KMS-11 (cell line): ENCODE data around the gene DNASE1L1.
A peak's percentile ranks its signal among the peaks of the same experiment; 100 is the strongest.

Experiments used
- H2AFZ ChIP-seq: fragments of 200-600 bp; sonication (generic); 2 replicates; pipeline ENCODE4 v1.6.1; 2016; ENCODE audit warnings: antibody characterized with exemption, mixed run types, low read depth
- H3K27ac ChIP-seq: fragments of 200-600 bp; sonication (generic); 2 replicates; pipeline ENCODE4 v1.6.1; 2016; ENCODE audit warnings: mild to moderate bottlenecking, mixed run types
- H3K27me3 ChIP-seq: fragments of 200-600 bp; sonication (generic); 2 replicates; pipeline ENCODE4 v1.6.1; 2017; ENCODE audit warnings: mild to moderate bottlenecking, low read depth, mixed run types, moderate library complexity; ENCODE audit not compliant: insufficient read depth
- H3K36me3 ChIP-seq: fragments of 200-600 bp; sonication (generic); 2 replicates; pipeline ENCODE4 v1.6.1; 2017; ENCODE audit warnings: mild to moderate bottlenecking, mixed run types; ENCODE audit not compliant: insufficient read depth
- H3K4me1 ChIP-seq: fragments of 200-600 bp; sonication (generic); 2 replicates; pipeline ENCODE4 v1.6.1; 2016; ENCODE audit warnings: mild to moderate bottlenecking, low read depth, mixed run types; ENCODE audit not compliant: poor library complexity, severe bottlenecking
- H3K4me2 ChIP-seq: fragments of 200-600 bp; sonication (generic); 2 replicates; pipeline ENCODE4 v1.7.0; 2016; ENCODE audit warnings: mild to moderate bottlenecking, mixed run types
- H3K4me3 ChIP-seq: fragments of 200-600 bp; sonication (generic); IDR thresholded peaks from 2 replicates; pipeline ENCODE4 v1.6.1; 2017; ENCODE audit warnings: low read depth, low read length, mixed read lengths; ENCODE audit not compliant: insufficient read depth
- H3K79me2 ChIP-seq: fragments of 200-600 bp; sonication (generic); 2 replicates; pipeline ENCODE4 v1.6.1; 2016; ENCODE audit warnings: low read depth, mixed run types; ENCODE audit not compliant: insufficient read depth
- H3K9ac ChIP-seq: fragments of 200-600 bp; sonication (generic); 2 replicates; pipeline ENCODE4 v1.6.1; 2016; ENCODE audit warnings: mild to moderate bottlenecking, mixed run types
- H4K20me1 ChIP-seq: fragments of 200-600 bp; sonication (generic); 2 replicates; pipeline ENCODE4 v1.6.1; 2016; ENCODE audit warnings: mild to moderate bottlenecking, mixed run types; ENCODE audit not compliant: insufficient read depth
- TF ChIP-seq, protein P1 (sequence below): fragments of 200-600 bp; sonication (generic); conservative IDR thresholded peaks from 2 replicates; pipeline ENCODE4 v1.6.1; 2017; ENCODE audit warnings: low read depth, mild to moderate bottlenecking, antibody characterized with exemption, low read length, moderate library complexity, mixed read lengths

The DNASE1L1 gene

GRCh38 chrX:154430916-154431315 is 21.9 kb upstream of the DNASE1L1 start:
- H2AFZ ChIP-seq, result no peak overlapping the region
- TF ChIP-seq, protein P1, sequence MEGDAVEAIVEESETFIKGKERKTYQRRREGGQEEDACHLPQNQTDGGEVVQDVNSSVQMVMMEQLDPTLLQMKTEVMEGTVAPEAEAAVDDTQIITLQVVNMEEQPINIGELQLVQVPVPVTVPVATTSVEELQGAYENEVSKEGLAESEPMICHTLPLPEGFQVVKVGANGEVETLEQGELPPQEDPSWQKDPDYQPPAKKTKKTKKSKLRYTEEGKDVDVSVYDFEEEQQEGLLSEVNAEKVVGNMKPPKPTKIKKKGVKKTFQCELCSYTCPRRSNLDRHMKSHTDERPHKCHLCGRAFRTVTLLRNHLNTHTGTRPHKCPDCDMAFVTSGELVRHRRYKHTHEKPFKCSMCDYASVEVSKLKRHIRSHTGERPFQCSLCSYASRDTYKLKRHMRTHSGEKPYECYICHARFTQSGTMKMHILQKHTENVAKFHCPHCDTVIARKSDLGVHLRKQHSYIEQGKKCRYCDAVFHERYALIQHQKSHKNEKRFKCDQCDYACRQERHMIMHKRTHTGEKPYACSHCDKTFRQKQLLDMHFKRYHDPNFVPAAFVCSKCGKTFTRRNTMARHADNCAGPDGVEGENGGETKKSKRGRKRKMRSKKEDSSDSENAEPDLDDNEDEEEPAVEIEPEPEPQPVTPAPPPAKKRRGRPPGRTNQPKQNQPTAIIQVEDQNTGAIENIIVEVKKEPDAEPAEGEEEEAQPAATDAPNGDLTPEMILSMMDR, result no peak
- H4K20me1 ChIP-seq, result no peaks in the 10 kb centered on the region
- no peak overlapping the region for H3K27ac ChIP-seq
- no peaks in the 10 kb centered on the region for H3K36me3 ChIP-seq
- H3K4me1 ChIP-seq, result peaks cover 10% of the 10 kb centered on the region
- no peak overlapping the region for H3K4me2 ChIP-seq
- peaks cover 9% of the 10 kb centered on the region; the same call in 1 of the 2 replicates for H3K79me2 ChIP-seq
- no peak overlapping the region for H3K4me3 ChIP-seq
- no peaks in the 10 kb centered on the region for H3K27me3 ChIP-seq
- H3K9ac ChIP-seq, result no peak overlapping the region

GRCh38 chrX:154430479-154430878 is 21.4 kb upstream of the DNASE1L1 start:
- no peaks in the 10 kb centered on the region for H3K36me3 ChIP-seq
- H2AFZ ChIP-seq, result no peak overlapping the region
- no peak overlapping the region for H3K4me3 ChIP-seq
- no peak overlapping the region for H3K9ac ChIP-seq
- H3K27ac ChIP-seq, result no peak overlapping the region
- peaks cover 10% of the 10 kb centered on the region for H3K4me1 ChIP-seq
- no peak overlapping the region for H3K4me2 ChIP-seq
- H4K20me1 ChIP-seq, result no peaks in the 10 kb centered on the region
- peaks cover 9% of the 10 kb centered on the region; the same call in 1 of the 2 replicates for H3K79me2 ChIP-seq
- H3K27me3 ChIP-seq, result no peaks in the 10 kb centered on the region
- TF ChIP-seq, protein P1, result no peak

GRCh38 chrX:154429711-154430110 is 20.7 kb upstream of the DNASE1L1 start:
- H3K36me3 ChIP-seq, result no peaks in the 10 kb centered on the region
- no peak overlapping the region for H2AFZ ChIP-seq
- no peak overlapping the region for H3K4me3 ChIP-seq
- H3K79me2 ChIP-seq, result peaks cover 9% of the 10 kb centered on the region; the same call in 1 of the 2 replicates
- peak overlapping the region; percentile 66 for H3K4me2 ChIP-seq
- H3K27me3 ChIP-seq, result no peaks in the 10 kb centered on the region
- no peaks in the 10 kb centered on the region for H4K20me1 ChIP-seq
- no peak overlapping the region for H3K9ac ChIP-seq
- H3K27ac ChIP-seq, result no peak overlapping the region
- TF ChIP-seq, protein P1, result no peak
- H3K4me1 ChIP-seq, result peaks cover 10% of the 10 kb centered on the region

DNA sequence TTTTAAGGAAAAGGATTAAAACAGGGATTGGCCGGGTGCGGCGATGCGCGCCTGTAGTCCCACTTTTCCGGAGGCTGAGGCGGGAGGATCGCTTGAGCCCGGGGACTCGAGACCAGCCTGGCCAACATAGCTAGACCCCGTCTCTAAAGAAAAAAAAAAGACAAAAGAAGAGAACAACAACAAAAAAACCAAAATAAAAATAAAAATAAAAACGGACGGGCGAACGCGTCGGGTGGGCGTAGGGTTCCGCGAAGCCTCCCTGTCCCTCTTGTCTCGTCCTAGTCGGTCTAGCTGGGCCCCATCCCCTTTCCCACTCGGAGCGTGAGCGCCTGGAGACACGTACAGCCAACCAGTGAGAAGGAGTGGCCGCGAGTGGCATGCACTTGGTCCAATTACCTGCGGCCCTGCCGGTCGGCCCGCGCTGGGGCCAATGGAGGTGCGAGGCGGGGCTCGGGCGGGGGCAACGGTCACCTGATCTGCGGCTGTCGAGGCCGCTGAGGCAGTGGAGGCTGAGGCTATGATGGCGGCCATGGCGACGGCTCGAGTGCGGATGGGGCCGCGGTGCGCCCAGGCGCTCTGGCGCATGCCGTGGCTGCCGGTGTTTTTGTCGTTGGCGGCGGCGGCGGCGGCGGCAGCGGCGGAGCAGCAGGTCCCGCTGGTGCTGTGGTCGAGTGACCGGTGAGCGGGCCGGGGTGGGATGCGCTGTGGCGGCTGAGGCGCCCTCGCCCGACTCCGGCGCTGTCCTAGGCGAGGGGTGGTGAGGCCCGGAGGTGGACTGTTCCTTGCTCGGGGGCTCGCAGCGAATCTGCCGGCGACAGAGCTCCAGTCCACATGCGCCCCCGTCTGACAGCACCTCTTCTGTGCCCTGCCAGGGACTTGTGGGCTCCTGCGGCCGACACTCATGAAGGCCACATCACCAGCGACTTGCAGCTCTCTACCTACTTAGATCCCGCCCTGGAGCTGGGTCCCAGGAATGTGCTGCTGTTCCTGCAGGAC is 19.4 kb upstream of the DNASE1L1 start, which contains the start of gene ATP6AP1:
Gene ATP6AP1, plus strand, starts transcription at position 502 of the 996 bp plus-strand sequence. Its CDS starts 16 bp downstream, at position 518.
- peak within 1 kb of the TSS; percentile 69 for H2AFZ ChIP-seq
- H3K4me2 ChIP-seq, result peak within 1 kb of the TSS; percentile 78
- H4K20me1 ChIP-seq, result no peaks in the 10 kb centered on the region
- H3K79me2 ChIP-seq, result peaks cover 9% of the 10 kb centered on the region; the same call in 1 of the 2 replicates
- H3K4me1 ChIP-seq, result peaks cover 10% of the 10 kb centered on the region
- TF ChIP-seq, protein P1, result no peak
- H3K27ac ChIP-seq, result no peak within 1 kb of the TSS
- H3K4me3 ChIP-seq, result no peak within 1 kb of the TSS
- peak within 1 kb of the TSS; percentile 52; the same call in 1 of the 2 replicates for H3K9ac ChIP-seq
- H3K27me3 ChIP-seq, result no peaks in the 10 kb centered on the region
- no peaks in the 10 kb centered on the region for H3K36me3 ChIP-seq
